SK-N-SH (cell line): ENCODE measurements around the gene LRMDA. TPM values are rescaled to one million over a fixed set of nuclear protein-coding genes. Genes with fewer than 3 reads are reported as not detected.
A peak's percentile ranks its signal among the peaks of the same experiment; 100 is the strongest.

Experiments
- CTCF ChIA-PET: fragments of 300-600, 350-600 bp; formaldehyde crosslinking; extraction: SDS; loops from one replicate; lab custom pipeline; 2021; lab: Yijun Ruan, JAX
- POLR2A ChIA-PET: fragments of 350-600 bp; sonication (Branson Sonifier 250); formaldehyde crosslinking; extraction: SDS; loops from one replicate; lab custom pipeline; 2020; ENCODE audit warnings: antibody characterized with exemption, inconsistent platforms; lab: Yijun Ruan, JAX
- DNase-seq: peaks from one replicate; pipeline ENCODE4 v3.0.0; 2012
- H2AFZ ChIP-seq: fragments of 200-600 bp; sonication (generic); 2 replicates; pipeline ENCODE4 v1.8.1; 2016; ENCODE audit warnings: antibody characterized with exemption, mild to moderate bottlenecking, low read depth
- H3F3A ChIP-seq: fragments of 200-600 bp; sonication (generic); replicated peaks from 2 replicates; pipeline ENCODE3; 2016; ENCODE audit warnings: antibody characterized with exemption, mild to moderate bottlenecking; ENCODE audit not compliant: insufficient read depth
- H3K27ac ChIP-seq, 2 experiments: fragments of 200-500 bp in 1 of 2; fragments of 200-600 bp in 1 of 2; sonication (Bioruptor generic) in 1 of 2; sonication (generic), shearing (Covaris generic) in 1 of 2; 2 replicates each; pipeline versions ENCODE4 v1.5.1 to v1.6.1; 2014 to 2016; ENCODE audit warnings: low read depth in 2 of 2, inconsistent platforms in 1 of 2, low read length in 1 of 2, mild to moderate bottlenecking in 1 of 2, mixed read lengths in 1 of 2
- H3K27me3 ChIP-seq: fragments of 200-600 bp; sonication (generic), shearing (Covaris generic); 2 replicates; pipeline ENCODE4 v1.6.1; 2016; ENCODE audit warnings: mixed run types; ENCODE audit not compliant: insufficient read depth
- H3K36me3 ChIP-seq, 2 experiments: fragments of 200-500 bp in 1 of 2; fragments of 200-600 bp in 1 of 2; sonication (Bioruptor generic) in 1 of 2; sonication (generic) in 1 of 2; replicated peaks in 1 of 2; 2 replicates each; pipeline versions ENCODE3 to v1.5.1; 2014 to 2016; ENCODE audit warnings: low read length in 1 of 2, mild to moderate bottlenecking in 1 of 2; ENCODE audit not compliant: insufficient read depth in 2 of 2, control insufficient read depth in 1 of 2
- H3K4me1 ChIP-seq, 2 experiments: fragments of 200-500 bp in 1 of 2; fragments of 200-600 bp in 1 of 2; sonication (Bioruptor generic) in 1 of 2; sonication (generic), shearing (Covaris generic) in 1 of 2; 2 replicates each; pipeline versions ENCODE4 v1.5.1 to v1.6.1; 2014 to 2016; ENCODE audit warnings: low read depth in 1 of 2, low read length in 1 of 2, mixed run types in 1 of 2; ENCODE audit not compliant: insufficient read depth in 2 of 2, control insufficient read depth in 1 of 2
- H3K4me2 ChIP-seq: fragments of 200-600 bp; sonication (generic), shearing (Covaris generic); 2 replicates; pipeline ENCODE4 v1.6.1; 2017; ENCODE audit warnings: mixed run types
- H3K4me3 ChIP-seq, 2 experiments: fragments of 200-500 bp in 1 of 2; fragments of 200-600 bp in 1 of 2; sonication (Bioruptor generic) in 1 of 2; sonication (generic), shearing (Covaris generic) in 1 of 2; 2 replicates each; pipeline versions ENCODE4 v1.5.1 to v1.8.1; 2014 to 2016; ENCODE audit warnings: low read depth in 2 of 2, inconsistent platforms in 1 of 2, low read length in 1 of 2, mild to moderate bottlenecking in 1 of 2, mixed read lengths in 1 of 2, moderate library complexity in 1 of 2
- H3K79me2 ChIP-seq: fragments of 200-600 bp; sonication (generic); 2 replicates; pipeline ENCODE4 v1.8.1; 2017; ENCODE audit warnings: mild to moderate bottlenecking; ENCODE audit not compliant: insufficient read depth
- H3K9ac ChIP-seq: fragments of 200-600 bp; sonication (generic); 2 replicates; pipeline ENCODE4 v1.6.1; 2017; ENCODE audit warnings: mixed run types
- H3K9me2 ChIP-seq: fragments of 200-600 bp; sonication (generic); 2 replicates; pipeline ENCODE4 v1.6.1; 2017; ENCODE audit warnings: mixed run types
- H3K9me3 ChIP-seq: fragments of 200-600 bp; sonication (generic); 2 replicates; pipeline ENCODE4 v1.6.1; 2017; ENCODE audit warnings: mixed run types, mild to moderate bottlenecking, moderate library complexity
- H4K20me1 ChIP-seq: fragments of 200-600 bp; sonication (generic); 2 replicates; pipeline ENCODE4 v1.6.1; 2017; ENCODE audit warnings: mild to moderate bottlenecking, mixed run types; ENCODE audit not compliant: insufficient read depth
- CHD2 ChIP-seq: fragments of 150-350 bp; IDR thresholded peaks from 2 replicates; pipeline ENCODE4 v1.6.1; 2018; ENCODE audit warnings: low read length; ENCODE audit not compliant: partially characterized antibody
- ELF1 ChIP-seq: IDR thresholded peaks from 2 replicates; pipeline ENCODE4 v1.4.0; 2012
- EP300 ChIP-seq, 2 experiments: IDR thresholded peaks; 2 replicates each; pipeline versions ENCODE4 v1.4.0 to v1.6.1; 2012; ENCODE audit warnings: borderline replicate concordance in 1 of 2, low read depth in 1 of 2, low read length in 1 of 2
- FOSL2 ChIP-seq: IDR thresholded peaks from 2 replicates; pipeline ENCODE4 v1.4.0; 2012; ENCODE audit warnings: low read depth, mild to moderate bottlenecking, moderate library complexity, borderline replicate concordance
- GABPA ChIP-seq: IDR thresholded peaks from 2 replicates; pipeline ENCODE4 v1.4.0; 2012; ENCODE audit warnings: low read depth, mild to moderate bottlenecking
- JUND ChIP-seq: IDR thresholded peaks from 2 replicates; pipeline ENCODE4 v1.4.0; 2012
- MAX ChIP-seq: IDR thresholded peaks from 2 replicates; pipeline ENCODE4 v1.4.0; 2012; ENCODE audit warnings: low read depth
- MEF2A ChIP-seq: IDR thresholded peaks from 2 replicates; pipeline ENCODE4 v1.4.0; 2012; ENCODE audit warnings: low read depth, borderline replicate concordance
- MXI1 ChIP-seq: IDR thresholded peaks from 2 replicates; pipeline ENCODE4 v1.6.1; 2012; ENCODE audit warnings: mild to moderate bottlenecking, low read depth, low read length, improper control_type of control experiment
- NFIC ChIP-seq: IDR thresholded peaks from 2 replicates; pipeline ENCODE4 v1.4.0; 2012; ENCODE audit warnings: borderline replicate concordance
- NRF1 ChIP-seq: IDR thresholded peaks from 2 replicates; pipeline ENCODE4 v1.6.1; 2012; ENCODE audit warnings: low read depth, mild to moderate bottlenecking, low read length
- POLR2AphosphoS5 ChIP-seq: IDR thresholded peaks from 2 replicates; pipeline ENCODE4 v1.6.1; 2012; ENCODE audit warnings: low read depth, low read length
- RAD21 ChIP-seq: IDR thresholded peaks from 2 replicates; pipeline ENCODE4 v1.6.1; 2012; ENCODE audit warnings: mild to moderate bottlenecking, low read length
- RCOR1 ChIP-seq: fragments of 150-350 bp; IDR thresholded peaks from 2 replicates; pipeline ENCODE4 v1.6.1; 2017; ENCODE audit warnings: antibody characterized with exemption, low read length
- SIN3A ChIP-seq: IDR thresholded peaks from 2 replicates; pipeline ENCODE4 v1.6.1; 2012; ENCODE audit warnings: low read depth, mild to moderate bottlenecking, low read length, moderate library complexity, borderline replicate concordance
- TAF1 ChIP-seq: IDR thresholded peaks from 2 replicates; pipeline ENCODE4 v1.6.1; 2012; ENCODE audit warnings: low read depth, mild to moderate bottlenecking, low read length, moderate library complexity, borderline replicate concordance
- TCF12 ChIP-seq: IDR thresholded peaks from 2 replicates; pipeline ENCODE4 v1.4.0; 2012
- TEAD4 ChIP-seq: IDR thresholded peaks from 2 replicates; pipeline ENCODE4 v1.4.0; 2012; ENCODE audit warnings: mild to moderate bottlenecking, borderline replicate concordance; ENCODE audit not compliant: insufficient read depth
- USF2 ChIP-seq: fragments of 150-350 bp; IDR thresholded peaks from 2 replicates; pipeline ENCODE4 v1.6.1; 2017; ENCODE audit warnings: antibody characterized with exemption, low read length, low read depth, borderline replicate concordance
- YY1 ChIP-seq: IDR thresholded peaks from 2 replicates; pipeline ENCODE4 v1.4.0; 2012; ENCODE audit warnings: low read depth, mild to moderate bottlenecking
- WGBS: methylation state at CpG from one replicate; pipeline ENCODE4 v1.1.6; 2017; ENCODE audit warnings: low lambda C conversion rate; 5-methylcytosine and 5-hydroxymethylcytosine counted together
- polyA plus RNA-seq, 3 experiments: library from polyadenylated mRNA; depleted of rRNA; stranded (reverse); fragments of >200 nt; gene quantifications; 2 replicates each; pipeline ENCODE4 v1.2.3, GENCODE V29; 2012
- TF ChIP-seq, protein P1 (sequence below): IDR thresholded peaks from 2 replicates; pipeline ENCODE4 v1.4.0; 2012; ENCODE audit warnings: low read depth, borderline replicate concordance
- TF ChIP-seq, protein P2 (sequence below): IDR thresholded peaks from 2 replicates; pipeline ENCODE4; 2012
- TF ChIP-seq, protein P3 (sequence below): IDR thresholded peaks from 2 replicates; pipeline ENCODE4 v1.6.1; 2012; ENCODE audit warnings: mild to moderate bottlenecking, low read depth, low read length, moderate library complexity

Gene LRMDA
- polyA plus RNA-seq, 1 of the 3 experiments (the other 2 are of a cell fraction), result 0.95 TPM

DNA sequence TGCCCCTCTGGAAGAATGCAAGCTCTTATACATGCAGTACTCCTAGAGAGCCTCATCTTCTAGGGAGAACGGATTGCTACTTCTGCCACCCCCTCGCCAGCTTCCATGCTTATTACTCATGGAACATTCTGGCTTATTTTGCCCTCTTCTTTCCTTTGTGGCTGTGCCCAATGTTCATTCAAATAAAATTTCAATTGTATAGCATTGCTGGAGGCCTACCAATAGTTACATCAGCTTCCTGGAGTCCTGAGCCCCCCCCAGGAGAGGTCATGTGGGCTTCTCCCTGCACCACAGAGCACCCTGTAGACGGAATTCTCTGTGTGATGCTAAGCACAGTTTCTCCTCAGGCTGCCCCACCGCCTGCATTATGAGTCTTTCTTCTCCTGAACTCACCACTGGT, 1112.2 kb downstream of the LRMDA start (continued):
- TF ChIP-seq MEF2A, result no peak
- TF ChIP-seq, protein P1, sequence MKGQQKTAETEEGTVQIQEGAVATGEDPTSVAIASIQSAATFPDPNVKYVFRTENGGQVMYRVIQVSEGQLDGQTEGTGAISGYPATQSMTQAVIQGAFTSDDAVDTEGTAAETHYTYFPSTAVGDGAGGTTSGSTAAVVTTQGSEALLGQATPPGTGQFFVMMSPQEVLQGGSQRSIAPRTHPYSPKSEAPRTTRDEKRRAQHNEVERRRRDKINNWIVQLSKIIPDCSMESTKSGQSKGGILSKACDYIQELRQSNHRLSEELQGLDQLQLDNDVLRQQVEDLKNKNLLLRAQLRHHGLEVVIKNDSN, result peak; percentile 42; the same call in 1 of the 2 replicates
- peak; percentile 70; the same call in 1 of the 2 replicates for TF ChIP-seq NFIC
- no peak for TF ChIP-seq RCOR1
- no peak for TF ChIP-seq TAF1
- peak in 1 of 2 experiments; percentile 80; a peak in 2 of 4 replicates for TF ChIP-seq EP300 (IDR thresholded peaks at IDR 0.05; ENCODE audit: borderline replicate concordance in 1 of 2, low read depth in 1 of 2, low read length in 1 of 2)
- TF ChIP-seq JUND, result peak; percentile 59
- TF ChIP-seq MAX, result 0 out of 2 replicates have a peak, but pooled peaks have one; percentile 45
- no peak for TF ChIP-seq POLR2AphosphoS5
- no peak for TF ChIP-seq MXI1
- no peak for TF ChIP-seq YY1
- peak; percentile 49; the same call in 1 of the 2 replicates for TF ChIP-seq FOSL2
- TF ChIP-seq, protein P2, sequence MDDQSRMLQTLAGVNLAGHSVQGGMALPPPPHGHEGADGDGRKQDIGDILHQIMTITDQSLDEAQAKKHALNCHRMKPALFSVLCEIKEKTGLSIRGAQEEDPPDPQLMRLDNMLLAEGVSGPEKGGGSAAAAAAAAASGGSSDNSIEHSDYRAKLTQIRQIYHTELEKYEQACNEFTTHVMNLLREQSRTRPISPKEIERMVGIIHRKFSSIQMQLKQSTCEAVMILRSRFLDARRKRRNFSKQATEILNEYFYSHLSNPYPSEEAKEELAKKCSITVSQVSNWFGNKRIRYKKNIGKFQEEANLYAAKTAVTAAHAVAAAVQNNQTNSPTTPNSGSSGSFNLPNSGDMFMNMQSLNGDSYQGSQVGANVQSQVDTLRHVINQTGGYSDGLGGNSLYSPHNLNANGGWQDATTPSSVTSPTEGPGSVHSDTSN, result peak; percentile 56
- no peak for TF ChIP-seq CHD2
- no peak for TF ChIP-seq ELF1
- no peak for TF ChIP-seq USF2
- TF ChIP-seq, all 33 proteins: peak for 10

- no peak overlapping the region for H3K4me3 ChIP-seq
- 10% methylated on average over 1 of the region's 1 CpG for WGBS
- H3K9ac ChIP-seq, result no peak overlapping the region
- peaks cover 10 to 23% of the 10 kb centered on the region in 2 experiments; a peak in 3 of 4 replicates for H3K4me1 ChIP-seq
- H3K9me2 ChIP-seq, result no peaks in the 10 kb centered on the region; the same call in 1 of the 2 replicates
- H3K9me3 ChIP-seq, result no peaks in the 10 kb centered on the region
- H4K20me1 ChIP-seq, result no peaks in the 10 kb centered on the region
- H3K27me3 ChIP-seq, result no peaks in the 10 kb centered on the region
- H3F3A ChIP-seq, result no peaks in the 10 kb centered on the region
- H2AFZ ChIP-seq, result peak overlapping the region; percentile 41; the same call in 1 of the 2 replicates
- H3K36me3 ChIP-seq, result no peaks in the 10 kb centered on the region
- DNase-seq, result peak; percentile 19
- CTCF ChIA-PET, result interaction anchor here (1.0 to 3.0 kb wide), 6 partner anchors 242 to 510 kb away, joined by 3 to 26 read pairs (median 5); no protein-coding TSS in a partner anchor
- peak overlapping the region in 1 of 2 experiments; percentile 92; a peak in 2 of 4 replicates for H3K27ac ChIP-seq
- no peaks in the 10 kb centered on the region for H3K79me2 ChIP-seq
- POLR2A ChIA-PET, result interaction anchor here (0.7 to 0.9 kb wide), 2 partner anchors 235 to 242 kb away, joined by 3 read pairs; no protein-coding TSS in a partner anchor
- no peak overlapping the region for H3K4me2 ChIP-seq
- TF ChIP-seq TEAD4 (0 out of 2 replicates have a peak, but pooled peaks have one; percentile 45), TCF12 (peak; percentile 88), MAX (0 out of 2 replicates have a peak, but pooled peaks have one; percentile 9), GABPA (no peak), RAD21 (peak; percentile 11; the same call in 1 of the 2 replicates), EP300 (IDR thresholded peaks at IDR 0.05; ENCODE audit: borderline replicate concordance in 1 of 2, low read depth in 1 of 2, low read length in 1 of 2) (peak; percentile 61 to 67; a peak in 2 of 4 replicates), MEF2A (no peak), NRF1 (no peak), RCOR1 (peak; percentile 84), NFIC (peak; percentile 36; the same call in 1 of the 2 replicates), SIN3A (no peak), POLR2AphosphoS5 (no peak; the same call in 1 of the 2 replicates)
- TF ChIP-seq, protein P3, sequence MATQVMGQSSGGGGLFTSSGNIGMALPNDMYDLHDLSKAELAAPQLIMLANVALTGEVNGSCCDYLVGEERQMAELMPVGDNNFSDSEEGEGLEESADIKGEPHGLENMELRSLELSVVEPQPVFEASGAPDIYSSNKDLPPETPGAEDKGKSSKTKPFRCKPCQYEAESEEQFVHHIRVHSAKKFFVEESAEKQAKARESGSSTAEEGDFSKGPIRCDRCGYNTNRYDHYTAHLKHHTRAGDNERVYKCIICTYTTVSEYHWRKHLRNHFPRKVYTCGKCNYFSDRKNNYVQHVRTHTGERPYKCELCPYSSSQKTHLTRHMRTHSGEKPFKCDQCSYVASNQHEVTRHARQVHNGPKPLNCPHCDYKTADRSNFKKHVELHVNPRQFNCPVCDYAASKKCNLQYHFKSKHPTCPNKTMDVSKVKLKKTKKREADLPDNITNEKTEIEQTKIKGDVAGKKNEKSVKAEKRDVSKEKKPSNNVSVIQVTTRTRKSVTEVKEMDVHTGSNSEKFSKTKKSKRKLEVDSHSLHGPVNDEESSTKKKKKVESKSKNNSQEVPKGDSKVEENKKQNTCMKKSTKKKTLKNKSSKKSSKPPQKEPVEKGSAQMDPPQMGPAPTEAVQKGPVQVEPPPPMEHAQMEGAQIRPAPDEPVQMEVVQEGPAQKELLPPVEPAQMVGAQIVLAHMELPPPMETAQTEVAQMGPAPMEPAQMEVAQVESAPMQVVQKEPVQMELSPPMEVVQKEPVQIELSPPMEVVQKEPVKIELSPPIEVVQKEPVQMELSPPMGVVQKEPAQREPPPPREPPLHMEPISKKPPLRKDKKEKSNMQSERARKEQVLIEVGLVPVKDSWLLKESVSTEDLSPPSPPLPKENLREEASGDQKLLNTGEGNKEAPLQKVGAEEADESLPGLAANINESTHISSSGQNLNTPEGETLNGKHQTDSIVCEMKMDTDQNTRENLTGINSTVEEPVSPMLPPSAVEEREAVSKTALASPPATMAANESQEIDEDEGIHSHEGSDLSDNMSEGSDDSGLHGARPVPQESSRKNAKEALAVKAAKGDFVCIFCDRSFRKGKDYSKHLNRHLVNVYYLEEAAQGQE, result no peak
- TF ChIP-seq, protein P1, result no peak
Measured at GRCh38 chr10:76544789-76545188, 1113.4 kb downstream of the LRMDA start.
